H9 (cell line): ENCODE results near the gene HS3ST3B1. TPM values are rescaled to one million over a fixed set of nuclear protein-coding genes. Genes with fewer than 3 reads are reported as not detected.

Experiments
- DNase-seq: peaks from one replicate; pipeline ENCODE4 v3.0.0-alpha.2; 2017
- H2AFZ ChIP-seq: one replicate; pipeline ENCODE4 v1.6.1; 2013; ENCODE audit warnings: mild to moderate bottlenecking, low read length, control low read depth, moderate library complexity
- H2AK5ac ChIP-seq: 2 replicates; pipeline ENCODE4 v1.6.1; 2013; ENCODE audit warnings: low read length, control low read depth, mixed read lengths; ENCODE audit not compliant: insufficient read length
- H2BK120ac ChIP-seq: one replicate; pipeline ENCODE4 v1.6.1; 2013; ENCODE audit warnings: low read depth, mild to moderate bottlenecking, low read length, control low read depth, inconsistent platforms; ENCODE audit not compliant: poor library complexity, severe bottlenecking
- H2BK12ac ChIP-seq: 2 replicates; pipeline ENCODE4 v1.6.1; 2013; ENCODE audit warnings: low read length, control low read depth, mixed read lengths, low read depth; ENCODE audit not compliant: insufficient read length
- H2BK15ac ChIP-seq: 2 replicates; pipeline ENCODE4 v1.6.1; 2013; ENCODE audit warnings: low read depth, low read length, control low read depth
- H2BK20ac ChIP-seq: one replicate; pipeline ENCODE4 v1.6.1; 2013; ENCODE audit warnings: low read depth, mild to moderate bottlenecking, low read length, control low read depth, inconsistent platforms; ENCODE audit not compliant: poor library complexity, severe bottlenecking
- H2BK5ac ChIP-seq: 2 replicates; pipeline ENCODE4 v1.6.1; 2013; ENCODE audit warnings: low read length, control low read depth, mixed read lengths; ENCODE audit not compliant: insufficient read length
- H3K14ac ChIP-seq: 2 replicates; pipeline ENCODE4 v1.6.1; 2013; ENCODE audit warnings: low read length, control low read depth; ENCODE audit not compliant: insufficient read depth
- H3K18ac ChIP-seq: 2 replicates; pipeline ENCODE4 v1.6.1; 2013; ENCODE audit warnings: low read depth, mild to moderate bottlenecking, mixed read lengths, low read length, control low read depth; ENCODE audit not compliant: insufficient read length
- H3K23ac ChIP-seq: 2 replicates; pipeline ENCODE4 v1.6.1; 2013; ENCODE audit warnings: low read length, control low read depth, mixed read lengths, low read depth; ENCODE audit not compliant: insufficient read length
- H3K23me2 ChIP-seq: 2 replicates; pipeline ENCODE4 v1.6.1; 2013; ENCODE audit warnings: low read depth, mild to moderate bottlenecking, mixed read lengths, low read length, control low read depth; ENCODE audit not compliant: insufficient read length, poor library complexity, severe bottlenecking
- H3K27ac ChIP-seq: 2 replicates; pipeline ENCODE4 v1.5.1; 2013; ENCODE audit warnings: low read length, control low read depth, mixed read lengths, low read depth; ENCODE audit not compliant: insufficient read length
- H3K27me3 ChIP-seq: 2 replicates; pipeline ENCODE4 v1.6.1; 2013; ENCODE audit warnings: low read length, control low read depth, inconsistent platforms; ENCODE audit not compliant: insufficient read depth
- H3K4ac ChIP-seq: 2 replicates; pipeline ENCODE4 v1.6.1; 2013; ENCODE audit warnings: low read depth, mild to moderate bottlenecking, control low read depth, inconsistent platforms, low read length, moderate library complexity
- H3K4me1 ChIP-seq: 2 replicates; pipeline ENCODE4 v1.6.1; 2013; ENCODE audit warnings: low read length, control low read depth, inconsistent platforms; ENCODE audit not compliant: insufficient read depth
- H3K4me2 ChIP-seq: 2 replicates; pipeline ENCODE4 v1.6.1; 2013; ENCODE audit warnings: low read length, control low read depth, mixed read lengths; ENCODE audit not compliant: insufficient read length, insufficient read depth
- H3K56ac ChIP-seq: 2 replicates; pipeline ENCODE4 v1.6.1; 2013; ENCODE audit warnings: low read depth, mild to moderate bottlenecking, mixed read lengths, low read length, control low read depth; ENCODE audit not compliant: insufficient read length
- H3K79me1 ChIP-seq: 2 replicates; pipeline ENCODE4 v1.6.1; 2013; ENCODE audit warnings: low read depth, mild to moderate bottlenecking, moderate library complexity, low read length, control low read depth, inconsistent platforms; ENCODE audit not compliant: insufficient read depth, poor library complexity, severe bottlenecking
- H3K79me2 ChIP-seq: 2 replicates; pipeline ENCODE4 v1.6.1; 2013; ENCODE audit warnings: low read length, control low read depth, inconsistent platforms; ENCODE audit not compliant: insufficient read depth
- H3K9ac ChIP-seq: 2 replicates; pipeline ENCODE4 v1.6.1; 2013; ENCODE audit warnings: low read length, control low read depth, mixed read lengths; ENCODE audit not compliant: insufficient read length; ENCODE audit errors: extremely low read depth
- H3K9me3 ChIP-seq: one replicate; pipeline ENCODE4 v1.6.1; 2013; ENCODE audit warnings: low read depth, low read length, inconsistent platforms; ENCODE audit not compliant: control insufficient read depth
- H3T11ph ChIP-seq: one replicate; pipeline ENCODE4 v1.6.1; 2013; ENCODE audit warnings: mild to moderate bottlenecking, low read length, control low read depth, inconsistent platforms
- H4K20me1 ChIP-seq: one replicate; pipeline ENCODE4 v1.6.1; 2013; ENCODE audit not compliant: control insufficient read depth, insufficient read length, insufficient read depth
- H4K5ac ChIP-seq: 2 replicates; pipeline ENCODE4 v1.6.1; 2013; ENCODE audit warnings: low read depth, mild to moderate bottlenecking, mixed read lengths, low read length, control low read depth; ENCODE audit not compliant: insufficient read length
- H4K8ac ChIP-seq: replicated peaks from 2 replicates; pipeline ENCODE4 v1.6.1; 2013; ENCODE audit warnings: low read length, control low read depth, mixed read lengths, low read depth; ENCODE audit not compliant: insufficient read length
- H4K91ac ChIP-seq: 2 replicates; pipeline ENCODE4 v1.6.1; 2013; ENCODE audit warnings: low read depth, mild to moderate bottlenecking, moderate library complexity, mixed read lengths, low read length, control low read depth; ENCODE audit not compliant: insufficient read length
- H3K27ac Mint-ChIP-seq, 3 experiments: 2 replicates in 2 of 3; 3 replicates in 1 of 3; pipeline ENCODE4 v1.8.0; 2020 to 2021; ENCODE audit warnings: mixed read lengths in 3 of 3, mild to moderate bottlenecking in 1 of 3, moderate library complexity in 1 of 3
- H3K27me3 Mint-ChIP-seq: 2 replicates; pipeline ENCODE4 v1.8.0; 2021; ENCODE audit warnings: low read depth, mild to moderate bottlenecking, moderate library complexity, mixed read lengths
- H3K36me3 Mint-ChIP-seq, 3 experiments: 2 replicates in 2 of 3; 3 replicates in 1 of 3; pipeline ENCODE4 v1.8.0; 2020 to 2021; ENCODE audit warnings: low read depth in 3 of 3, mixed read lengths in 3 of 3; ENCODE audit not compliant: insufficient read depth in 1 of 3
- H3K4me1 Mint-ChIP-seq, 2 experiments: 2 replicates each; pipeline ENCODE4 v1.8.0; 2020; ENCODE audit warnings: mixed read lengths in 2 of 2
- H3K4me3 Mint-ChIP-seq, 2 experiments: 2 replicates in 1 of 2; 3 replicates in 1 of 2; pipeline ENCODE4 v1.8.0; 2020 to 2021; ENCODE audit warnings: mild to moderate bottlenecking in 2 of 2, mixed read lengths in 2 of 2, moderate library complexity in 1 of 2
- H3K9me3 Mint-ChIP-seq, 2 experiments: 2 replicates in 1 of 2; 3 replicates in 1 of 2; pipeline ENCODE4 v1.8.0; 2020; ENCODE audit warnings: mild to moderate bottlenecking in 2 of 2, mixed read lengths in 2 of 2, moderate library complexity in 1 of 2
- WGBS: extraction: QIAGEN DNeasy Blood & Tissue Kit; methylation state at CpG from one replicate; pipeline ENCODE4 v1.1.7; 2013; ENCODE audit warnings: missing lambda C conversion rate, low lambda C conversion rate, mixed read lengths; ENCODE audit not compliant: insufficient read length; ENCODE audit errors: extremely low coverage; 5-methylcytosine and 5-hydroxymethylcytosine counted together
- total RNA-seq: library from RNA; stranded (reverse); gene quantifications from 2 replicates; pipeline ENCODE4 v1.2.1, GENCODE V29; 2021
- TF ChIP-seq, protein P1 (sequence below): fragments of 200-600 bp; sonication (generic); conservative IDR thresholded peaks from 3 replicates; pipeline ENCODE4 v1.8.0; 2021; ENCODE audit warnings: antibody characterized with exemption, mild to moderate bottlenecking

Gene HS3ST3B1
- total RNA-seq, 1 experiment from 2014 or later = 2.8 TPM

DNA sequence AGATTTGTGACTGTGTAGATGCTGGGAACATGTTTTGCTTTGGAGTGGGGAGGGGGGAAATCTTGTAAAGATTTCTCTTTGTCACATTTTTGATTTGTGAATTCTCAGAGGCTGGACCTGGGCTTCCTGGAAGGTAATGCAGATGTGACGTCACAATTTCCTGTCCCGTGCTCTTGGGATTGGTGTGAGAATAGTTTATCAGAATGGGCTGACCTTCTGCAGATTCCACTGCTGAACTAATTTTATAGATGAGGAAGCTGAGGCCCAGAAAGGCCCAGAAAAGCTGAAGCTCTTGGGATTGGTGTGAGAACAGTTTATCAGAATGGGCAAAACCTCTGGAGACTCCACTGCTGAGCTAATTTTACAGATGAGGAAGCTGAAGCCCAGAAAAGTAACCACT lies 34.0 kb downstream of the HS3ST3B1 start:
- no peaks in the 10 kb centered on the region for H3K9me3 Mint-ChIP-seq
- Histone ChIP-seq H3K9me3 (no peaks in the 10 kb centered on the region), H3K4ac (no peak overlapping the region), H3T11ph (no peak overlapping the region), H2AK5ac (no peak overlapping the region), H4K8ac (no peak overlapping the region), H3K79me1 (no peaks in the 10 kb centered on the region), H4K91ac (no peak overlapping the region), H3K27ac (no peak overlapping the region), H4K20me1 (no peaks in the 10 kb centered on the region), H2BK5ac (no peak overlapping the region), H3K27me3 (no peaks in the 10 kb centered on the region), H3K4me1 (peaks cover 13% of the 10 kb centered on the region; the same call in 1 of the 2 replicates), H3K23me2 (no peaks in the 10 kb centered on the region), H2BK20ac (no peak overlapping the region), H2BK15ac (no peak overlapping the region), H3K4me2 (no peak overlapping the region), H2BK120ac (no peak overlapping the region), H2BK12ac (no peak overlapping the region), H2AFZ (no peak overlapping the region), H3K9ac (no peak overlapping the region), H3K79me2 (0 out of 2 replicates have a peak, but pooled peaks cover 2% of the 10 kb centered on the region), H4K5ac (no peak overlapping the region), H3K56ac (no peak overlapping the region), H3K14ac (no peak overlapping the region), H3K23ac (no peak overlapping the region), H3K18ac (no peak overlapping the region)
- H3K36me3 Mint-ChIP-seq = peaks cover 0 to 2% (median 0%) of the 10 kb centered on the region in 3 experiments; a peak in 2 of 7 replicates
- H3K27me3 Mint-ChIP-seq = peaks cover 2% of the 10 kb centered on the region; the same call in 1 of the 2 replicates
- H3K4me3 Mint-ChIP-seq = no peak overlapping the region
- H3K4me1 Mint-ChIP-seq = peaks cover 44 to 50% of the 10 kb centered on the region in 2 experiments
- DNase-seq = no peak
- no CpG with 5 or more reads among the region's 2 CpGs for WGBS
- no peak overlapping the region for H3K27ac Mint-ChIP-seq
- TF ChIP-seq, protein P1, sequence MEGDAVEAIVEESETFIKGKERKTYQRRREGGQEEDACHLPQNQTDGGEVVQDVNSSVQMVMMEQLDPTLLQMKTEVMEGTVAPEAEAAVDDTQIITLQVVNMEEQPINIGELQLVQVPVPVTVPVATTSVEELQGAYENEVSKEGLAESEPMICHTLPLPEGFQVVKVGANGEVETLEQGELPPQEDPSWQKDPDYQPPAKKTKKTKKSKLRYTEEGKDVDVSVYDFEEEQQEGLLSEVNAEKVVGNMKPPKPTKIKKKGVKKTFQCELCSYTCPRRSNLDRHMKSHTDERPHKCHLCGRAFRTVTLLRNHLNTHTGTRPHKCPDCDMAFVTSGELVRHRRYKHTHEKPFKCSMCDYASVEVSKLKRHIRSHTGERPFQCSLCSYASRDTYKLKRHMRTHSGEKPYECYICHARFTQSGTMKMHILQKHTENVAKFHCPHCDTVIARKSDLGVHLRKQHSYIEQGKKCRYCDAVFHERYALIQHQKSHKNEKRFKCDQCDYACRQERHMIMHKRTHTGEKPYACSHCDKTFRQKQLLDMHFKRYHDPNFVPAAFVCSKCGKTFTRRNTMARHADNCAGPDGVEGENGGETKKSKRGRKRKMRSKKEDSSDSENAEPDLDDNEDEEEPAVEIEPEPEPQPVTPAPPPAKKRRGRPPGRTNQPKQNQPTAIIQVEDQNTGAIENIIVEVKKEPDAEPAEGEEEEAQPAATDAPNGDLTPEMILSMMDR = no peak
